CD4-positive, alpha-beta T cell (primary cell): Measurements from ENCODE around the gene EHD4. TPM values are rescaled to one million over a fixed set of nuclear protein-coding genes. Genes with fewer than 3 reads are reported as not detected.

Experiments
- ATAC-seq: fragments of 200-7000 bp; cut with Tn5 transposase; one replicate; pipeline ENCODE4 v1.10.0; 2022; ENCODE audit warnings: mild to moderate bottlenecking; ENCODE audit not compliant: poor library complexity
- CTCF ChIA-PET: fragments of 350-600 bp; sonication (Branson Sonifier 250); formaldehyde crosslinking; loops from one replicate; lab custom pipeline; 2021; ENCODE audit warnings: antibody characterized with exemption, inconsistent platforms; lab: Charles Lee
- POLR2A ChIA-PET: fragments of 350-600 bp; sonication (Branson Sonifier 250); formaldehyde crosslinking; loops from one replicate; lab custom pipeline; 2021; ENCODE audit warnings: antibody characterized with exemption, inconsistent platforms; lab: Charles Lee
- DNase-seq, 14 experiments: peaks; one replicate each; pipeline ENCODE4 v3.0.0-alpha.2; 2013 to 2020; ENCODE audit warnings: mixed read lengths in 2 of 14
- H3K27ac ChIP-seq, 2 donors: one replicate each; pipeline versions ENCODE4 v1.5.1 to v1.7.0; 2013; ENCODE audit warnings: low read length in 2 of 2, low read depth in 1 of 2, mild to moderate bottlenecking in 1 of 2
- H3K27me3 ChIP-seq, 2 experiments: 1 replicate in 1 of 2; 2 replicates in 1 of 2; pipeline versions ENCODE4 v1.6.1 to v1.7.0; 2013; ENCODE audit warnings: low read length in 2 of 2, control low read depth in 1 of 2, mild to moderate bottlenecking in 1 of 2, moderate library complexity in 1 of 2; ENCODE audit not compliant: insufficient read depth in 2 of 2, control insufficient read depth in 1 of 2
- H3K36me3 ChIP-seq: one replicate; pipeline ENCODE4 v1.6.1; 2013; ENCODE audit warnings: low read length, control low read depth; ENCODE audit not compliant: insufficient read depth
- H3K4me1 ChIP-seq: one replicate; pipeline ENCODE4 v1.6.1; 2013; ENCODE audit warnings: low read length, control low read depth; ENCODE audit not compliant: insufficient read depth
- H3K4me3 ChIP-seq: one replicate; pipeline ENCODE4 v1.5.1; 2013; ENCODE audit warnings: mild to moderate bottlenecking, low read length, moderate library complexity
- H3K9me3 ChIP-seq, 2 experiments: 1 replicate in 1 of 2; 2 replicates in 1 of 2; pipeline versions ENCODE4 v1.6.1 to v1.7.0; 2013; ENCODE audit warnings: low read length in 2 of 2, mild to moderate bottlenecking in 2 of 2, control low read depth in 1 of 2, moderate library complexity in 1 of 2; ENCODE audit not compliant: control insufficient read depth in 1 of 2, insufficient read depth in 1 of 2
- H3K27ac Mint-ChIP-seq: one replicate; pipeline ENCODE4 v1.8.0; 2020; ENCODE audit warnings: mixed read lengths
- H3K27me3 Mint-ChIP-seq: one replicate; pipeline ENCODE4 v1.8.0; 2021; ENCODE audit warnings: mixed read lengths
- H3K36me3 Mint-ChIP-seq: one replicate; pipeline ENCODE4 v1.8.0; 2021; ENCODE audit warnings: low read depth, mixed read lengths
- H3K4me1 Mint-ChIP-seq: one replicate; pipeline ENCODE4 v1.8.0; 2021; ENCODE audit warnings: low read depth, mixed read lengths
- H3K4me3 Mint-ChIP-seq: one replicate; pipeline ENCODE4 v1.8.0; 2020; ENCODE audit warnings: mild to moderate bottlenecking, mixed read lengths
- H3K9me3 Mint-ChIP-seq: one replicate; pipeline ENCODE4 v1.8.0; 2020; ENCODE audit warnings: mixed read lengths
- intact Hi-C, 2 experiments: fragments of 100-400 bp; cut with DNase I in 1 of 2; cut with micrococcal nuclease in 1 of 2; formaldehyde crosslinking; loops; one replicate each; pipeline versions ENCODE4 v1.15.1 to v1.9.0; 2023 to 2025; cut with DNase I, micrococcal nuclease
- total RNA-seq, 174 experiments: library from RNA in 2 of 174; stranded (reverse) in 2 of 174; gene quantifications; one replicate each; pipeline ENCODE4 v1.2.3 and lab custom pipeline; 2021 to 2026
- TF ChIP-seq, protein P1 (sequence below): fragments of 200-600 bp; IDR thresholded peaks from one replicate; pipeline ENCODE4 v1.8.0; 2022; ENCODE audit warnings: antibody characterized with exemption, mild to moderate bottlenecking

The EHD4 gene
- total RNA-seq, 2 experiments from 2014 or later: 39.8 to 40.5 TPM

DNA sequence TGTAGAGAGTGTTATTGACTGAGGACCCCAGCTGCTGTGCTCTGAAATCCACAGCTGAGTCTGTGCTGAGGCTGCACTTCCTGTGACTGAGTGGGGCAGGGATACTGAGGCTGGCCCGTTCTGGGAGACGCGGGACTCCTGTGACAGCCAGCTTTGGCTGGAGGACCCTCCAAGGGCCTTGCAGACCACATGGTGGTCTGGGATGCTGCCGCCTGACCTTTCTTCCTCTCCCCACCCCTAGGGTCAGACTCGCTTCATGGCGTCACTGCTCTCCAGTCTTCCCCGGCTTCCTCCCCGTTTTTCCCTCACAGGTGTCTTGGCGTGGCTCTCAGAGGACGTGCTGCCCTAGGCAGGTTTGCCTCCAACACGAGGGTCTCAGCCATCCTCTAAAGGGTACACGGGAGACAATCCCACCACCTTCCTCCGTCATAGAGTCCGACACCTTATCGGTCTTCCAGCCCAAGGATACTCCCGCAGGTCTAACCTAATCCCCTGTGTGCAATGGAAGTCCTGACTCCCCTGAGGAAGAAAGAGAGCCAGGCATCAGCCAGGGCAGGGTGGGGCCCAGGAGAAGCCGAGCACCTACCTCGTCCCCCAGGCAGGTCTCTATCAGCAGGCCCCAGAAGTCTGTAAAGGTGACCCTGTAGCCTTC, 19.9 kb upstream of the EHD4 start:
- ChIA-PET CTCF (no interaction called here), POLR2A (no interaction called here)
- intact Hi-C loops: no loop called here
- Mint-ChIP-seq H3K36me3 (no peaks in the 10 kb centered on the region), H3K9me3 (no peaks in the 10 kb centered on the region), H3K4me1 (no peaks in the 10 kb centered on the region), H3K27ac (no peak overlapping the region), H3K4me3 (no peak overlapping the region), H3K27me3 (no peaks in the 10 kb centered on the region)
- TF ChIP-seq, protein P1, sequence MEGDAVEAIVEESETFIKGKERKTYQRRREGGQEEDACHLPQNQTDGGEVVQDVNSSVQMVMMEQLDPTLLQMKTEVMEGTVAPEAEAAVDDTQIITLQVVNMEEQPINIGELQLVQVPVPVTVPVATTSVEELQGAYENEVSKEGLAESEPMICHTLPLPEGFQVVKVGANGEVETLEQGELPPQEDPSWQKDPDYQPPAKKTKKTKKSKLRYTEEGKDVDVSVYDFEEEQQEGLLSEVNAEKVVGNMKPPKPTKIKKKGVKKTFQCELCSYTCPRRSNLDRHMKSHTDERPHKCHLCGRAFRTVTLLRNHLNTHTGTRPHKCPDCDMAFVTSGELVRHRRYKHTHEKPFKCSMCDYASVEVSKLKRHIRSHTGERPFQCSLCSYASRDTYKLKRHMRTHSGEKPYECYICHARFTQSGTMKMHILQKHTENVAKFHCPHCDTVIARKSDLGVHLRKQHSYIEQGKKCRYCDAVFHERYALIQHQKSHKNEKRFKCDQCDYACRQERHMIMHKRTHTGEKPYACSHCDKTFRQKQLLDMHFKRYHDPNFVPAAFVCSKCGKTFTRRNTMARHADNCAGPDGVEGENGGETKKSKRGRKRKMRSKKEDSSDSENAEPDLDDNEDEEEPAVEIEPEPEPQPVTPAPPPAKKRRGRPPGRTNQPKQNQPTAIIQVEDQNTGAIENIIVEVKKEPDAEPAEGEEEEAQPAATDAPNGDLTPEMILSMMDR: no peak
- Histone ChIP-seq H3K4me3 (no peak overlapping the region), H3K27ac (no peak overlapping the region), H3K27me3 (no peaks in the 10 kb centered on the region), H3K9me3 (no peaks in the 10 kb centered on the region), H3K36me3 (no peaks in the 10 kb centered on the region), H3K4me1 (peaks cover 3% of the 10 kb centered on the region)
- DNase-seq (no peak), ATAC-seq (no peak)

DNA sequence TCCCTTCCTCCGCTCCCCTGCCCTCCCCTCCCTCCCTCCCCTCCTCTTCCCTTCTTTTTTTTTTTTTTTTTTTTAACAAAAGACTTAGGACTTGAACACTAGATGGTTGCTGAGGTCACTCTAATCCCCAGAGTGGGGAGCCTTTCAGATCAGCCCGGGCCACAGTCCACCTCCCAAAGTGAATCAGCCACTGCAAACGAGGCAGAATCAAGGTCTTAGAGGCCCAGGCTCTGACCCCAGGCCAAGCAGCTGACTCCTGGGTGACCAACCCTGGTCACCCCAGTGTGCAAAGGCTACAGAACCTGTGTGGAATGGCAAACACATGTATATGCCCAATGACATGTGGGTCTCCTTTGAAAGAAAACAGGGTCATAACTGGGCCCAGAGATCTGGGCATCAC, 18.3 kb upstream of the EHD4 start:
- Mint-ChIP-seq H3K27me3 (no peaks in the 10 kb centered on the region), H3K27ac (no peak overlapping the region), H3K4me3 (no peak overlapping the region), H3K4me1 (no peaks in the 10 kb centered on the region), H3K36me3 (no peaks in the 10 kb centered on the region), H3K9me3 (no peaks in the 10 kb centered on the region)
- Histone ChIP-seq H3K9me3 (no peaks in the 10 kb centered on the region), H3K4me3 (no peak overlapping the region), H3K4me1 (peaks cover 3% of the 10 kb centered on the region), H3K27me3 (no peaks in the 10 kb centered on the region), H3K27ac (no peak overlapping the region), H3K36me3 (no peaks in the 10 kb centered on the region)
- CTCF ChIA-PET: interaction anchor here (1.3 to 2.2 kb wide), 3 partner anchors 65 to 75 kb away, joined by 3 to 12 read pairs (median 7); no protein-coding TSS in a partner anchor
- POLR2A ChIA-PET: interaction anchor here (0.7 kb wide), 1 partner anchor 82 kb away, joined by 3 read pairs; no protein-coding TSS in a partner anchor
- TF ChIP-seq, protein P1: no peak
- ATAC-seq: no peak
- intact Hi-C loops: no loop called here
- no peak for DNase-seq

DNA sequence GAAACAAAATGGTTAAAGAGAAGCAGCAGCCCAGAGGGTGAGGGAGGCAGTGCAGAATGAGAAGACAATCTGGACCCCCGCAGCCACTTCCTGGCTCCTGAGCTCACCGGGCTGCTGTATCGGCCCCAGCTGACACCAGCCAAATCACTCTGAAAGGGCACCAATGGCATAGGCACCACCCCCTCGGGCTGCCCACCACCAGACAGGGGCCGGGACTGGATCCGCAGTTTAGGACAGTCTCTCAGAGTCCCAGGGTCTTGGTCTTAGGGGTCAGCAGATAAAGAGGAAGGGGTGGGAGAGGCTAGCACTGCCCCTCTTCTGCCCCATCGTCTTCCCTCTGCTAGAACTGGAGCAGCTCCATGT, 17.9 kb upstream of the EHD4 start:
- TF ChIP-seq, protein P1: no peak
- CTCF ChIA-PET: interaction anchor here (0.8 to 2.2 kb wide), 9 partner anchors 33 to 149 kb away, joined by 3 to 14 read pairs (median 3); no protein-coding TSS in a partner anchor
- Histone ChIP-seq H3K27ac (no peak overlapping the region), H3K9me3 (no peaks in the 10 kb centered on the region), H3K36me3 (no peaks in the 10 kb centered on the region), H3K27me3 (no peaks in the 10 kb centered on the region), H3K4me1 (peaks cover 3% of the 10 kb centered on the region), H3K4me3 (no peak overlapping the region)
- Mint-ChIP-seq H3K4me1 (no peaks in the 10 kb centered on the region), H3K36me3 (no peaks in the 10 kb centered on the region), H3K9me3 (no peaks in the 10 kb centered on the region), H3K27me3 (no peaks in the 10 kb centered on the region), H3K4me3 (no peak overlapping the region), H3K27ac (no peak overlapping the region)
- POLR2A ChIA-PET: interaction anchor here (1.2 kb wide), 1 partner anchor 18 kb away, joined by 4 read pairs; the partner anchor contains the start of gene EHD4
- intact Hi-C loops: no loop called here
- ATAC-seq (no peak), DNase-seq (no peak)
